MM.1S (cell line): Measurements from ENCODE around the gene DNMT3A.

Experiments used
- CTCF ChIP-seq: fragments of 300-600 bp; sonication (generic); IDR thresholded peaks from 2 replicates; pipeline ENCODE4 v1.5.1; 2016; ENCODE audit warnings: antibody characterized with exemption, low read length, mixed read lengths
- EZH2 ChIP-seq: fragments of 300-600 bp; sonication (generic); optimal IDR thresholded peaks from 2 replicates; pipeline ENCODE3; 2017; ENCODE audit warnings: low read depth, mild to moderate bottlenecking, antibody characterized with exemption, low read length, mixed read lengths
- EZH2phosphoT487 ChIP-seq: fragments of 300-600 bp; sonication (generic); IDR thresholded peaks from 2 replicates; pipeline ENCODE4 v1.6.1; 2018; ENCODE audit warnings: antibody characterized with exemption, low read length

- TF ChIP-seq CTCF (no peak), EZH2 (no peak), EZH2phosphoT487 (no peak)
These were observed 18.0 kb downstream of the DNMT3A start for GRCh38 chr2:25323610-25324189.
